Mucosa of rectum (tissue), 2 donors: ENCODE results near the gene FHL2.

Experiments
- H3K27ac ChIP-seq, 2 donors: one replicate each; pipeline ENCODE4 v1.7.0; 2013; ENCODE audit warnings: inconsistent platforms in 2 of 2, low read depth in 2 of 2, low read length in 2 of 2
- H3K27me3 ChIP-seq, 2 donors: one replicate each; pipeline ENCODE4 v1.7.0; 2013; ENCODE audit warnings: low read length in 2 of 2; ENCODE audit not compliant: control insufficient read depth in 2 of 2, insufficient read depth in 2 of 2
- H3K36me3 ChIP-seq, 2 donors: one replicate each; pipeline ENCODE4 v1.7.0; 2013; ENCODE audit warnings: low read length in 2 of 2; ENCODE audit not compliant: control insufficient read depth in 2 of 2, insufficient read depth in 2 of 2
- H3K4me1 ChIP-seq, 2 donors: one replicate each; pipeline ENCODE4 v1.7.0; 2013; ENCODE audit warnings: low read length in 2 of 2, mild to moderate bottlenecking in 1 of 2; ENCODE audit not compliant: control insufficient read depth in 2 of 2, insufficient read depth in 2 of 2
- H3K4me3 ChIP-seq, 2 donors: one replicate each; pipeline ENCODE4 v1.7.0; 2013; ENCODE audit warnings: low read length in 2 of 2
- H3K9ac ChIP-seq, 2 donors: one replicate each; pipeline ENCODE4 v1.7.0; 2013; ENCODE audit warnings: low read length in 2 of 2, low read depth in 1 of 2, mild to moderate bottlenecking in 1 of 2
- H3K9me3 ChIP-seq, 2 donors: one replicate each; pipeline ENCODE4 v1.7.0; 2013; ENCODE audit warnings: low read length in 2 of 2; ENCODE audit not compliant: control insufficient read depth in 2 of 2
- donor health status: healthy.
- donor health status: Normal muscosa, but diverticular disease.

Gene FHL2

DNA sequence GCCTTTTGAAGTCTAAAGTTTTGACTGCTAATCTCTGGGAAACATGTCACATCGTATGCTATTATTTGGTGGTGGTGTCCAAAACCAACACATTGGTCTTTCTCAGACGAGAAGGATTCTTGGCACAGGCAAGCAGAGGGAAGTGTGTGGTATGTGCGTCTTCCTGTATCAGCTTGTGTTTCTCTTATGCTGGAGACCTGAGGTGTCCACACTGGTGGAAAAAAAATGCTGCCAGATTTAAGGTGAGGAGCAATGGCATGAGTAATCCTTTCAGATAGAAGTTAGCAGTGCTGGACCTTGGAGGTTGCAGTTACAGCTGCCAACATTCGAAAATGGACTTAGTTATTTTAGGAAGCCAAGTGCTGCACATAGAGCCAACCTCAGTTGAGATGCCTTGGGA, 11.7 kb upstream of the FHL2 start:
- Histone ChIP-seq H3K9ac (no peak overlapping the region), H3K27me3 (peaks cover 0 to 2% of the 10 kb centered on the region in 2 donors), H3K4me3 (no peak overlapping the region), H3K36me3 (no peaks in the 10 kb centered on the region), H3K4me1 (peaks cover 0 to 17% of the 10 kb centered on the region in 2 donors), H3K9me3 (no peaks in the 10 kb centered on the region), H3K27ac (no peak overlapping the region)

DNA sequence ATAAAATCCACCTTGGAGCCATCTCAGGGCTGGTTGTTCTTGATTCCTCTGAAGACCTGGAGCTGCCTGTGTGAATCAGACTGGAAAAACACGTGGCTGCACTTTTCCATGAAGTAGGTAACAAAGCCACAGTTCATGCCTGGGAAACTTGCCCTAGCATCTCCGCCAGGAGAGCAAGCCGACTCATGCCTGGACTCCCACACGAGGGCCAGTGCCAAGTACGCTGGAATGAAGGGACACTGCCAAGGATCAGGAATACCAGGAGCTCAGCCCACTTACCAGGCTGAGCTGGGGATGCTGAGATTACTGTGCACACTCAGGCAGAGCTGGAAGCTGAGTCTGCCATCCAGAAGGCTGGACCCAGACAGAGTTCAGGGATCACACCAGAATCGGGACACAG, 10.9 kb upstream of the FHL2 start:
- Histone ChIP-seq H3K9ac (no peak overlapping the region), H3K4me3 (no peak overlapping the region), H3K9me3 (no peaks in the 10 kb centered on the region), H3K4me1 (peaks cover 0 to 19% of the 10 kb centered on the region in 2 donors), H3K36me3 (no peaks in the 10 kb centered on the region), H3K27me3 (peaks cover 0 to 2% of the 10 kb centered on the region in 2 donors), H3K27ac (no peak overlapping the region)

DNA sequence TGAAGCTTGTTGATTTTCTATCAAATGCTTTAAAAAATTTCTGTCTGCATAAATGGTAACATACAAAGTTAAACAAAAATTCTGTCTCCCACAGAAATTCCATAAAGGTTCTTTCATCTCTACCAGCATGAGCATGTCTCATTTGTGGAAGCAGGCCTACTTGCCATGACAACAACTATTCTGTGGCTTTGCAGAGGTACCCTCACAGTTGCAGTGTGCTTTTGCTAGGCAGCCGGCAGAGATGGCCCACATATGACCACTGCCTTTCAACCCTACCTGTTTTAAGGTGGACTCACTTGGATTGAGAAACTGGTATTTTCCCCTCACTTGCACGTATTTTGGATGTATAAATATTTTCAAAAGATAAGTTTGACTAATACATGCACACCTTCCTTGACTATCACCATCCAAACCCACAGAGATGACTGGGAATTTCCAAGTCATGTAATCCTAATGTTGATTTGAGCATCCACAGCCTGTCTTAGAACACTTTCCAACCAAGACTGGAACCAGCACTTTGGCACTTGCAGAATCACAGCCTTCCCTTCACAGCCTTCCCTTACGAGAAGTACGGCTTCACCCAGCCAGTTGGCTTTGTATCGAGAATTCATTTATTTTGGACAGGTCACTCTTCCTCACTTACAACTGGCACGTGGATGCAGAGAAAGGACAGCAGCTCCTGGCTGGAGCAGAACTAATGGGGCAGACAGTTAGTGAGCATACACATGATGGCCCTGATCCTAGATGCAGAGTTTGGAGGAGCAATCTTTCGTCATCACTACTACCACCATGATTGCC, 9.3 kb upstream of the FHL2 start:
- Histone ChIP-seq H3K9me3 (no peaks in the 10 kb centered on the region), H3K27me3 (peaks cover 0 to 2% of the 10 kb centered on the region in 2 donors), H3K4me1 (peaks cover 4 to 33% of the 10 kb centered on the region in 2 donors), H3K36me3 (no peaks in the 10 kb centered on the region), H3K27ac (no peak overlapping the region), H3K9ac (no peak overlapping the region), H3K4me3 (no peak overlapping the region)

DNA sequence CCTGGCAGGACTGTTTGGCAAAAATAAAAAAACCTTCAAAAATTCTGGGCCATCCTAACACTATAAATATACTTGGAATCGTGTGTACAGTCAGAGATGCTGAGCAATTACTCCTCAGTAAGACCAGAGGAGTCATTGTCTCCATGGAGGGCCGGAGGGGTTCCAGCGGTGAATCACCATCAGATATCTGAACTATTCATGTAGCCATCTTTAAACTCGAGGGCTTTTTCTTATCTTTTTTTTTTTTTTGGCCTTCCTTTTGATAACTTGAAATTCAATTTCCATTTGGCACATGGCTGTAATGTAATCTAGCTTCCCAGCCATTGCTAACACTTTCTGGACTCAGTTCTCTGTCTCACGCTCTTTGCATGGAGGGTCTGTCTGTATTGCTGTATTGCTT, 7.4 kb upstream of the FHL2 start:
- H3K27me3 ChIP-seq = peaks cover 0 to 2% of the 10 kb centered on the region in 2 donors
- peaks cover 4 to 21% of the 10 kb centered on the region in 2 donors for H3K4me1 ChIP-seq
- H3K9me3 ChIP-seq = no peaks in the 10 kb centered on the region
- no peak overlapping the region for H3K9ac ChIP-seq
- no peak overlapping the region for H3K4me3 ChIP-seq
- no peak overlapping the region for H3K27ac ChIP-seq
- no peaks in the 10 kb centered on the region for H3K36me3 ChIP-seq

DNA sequence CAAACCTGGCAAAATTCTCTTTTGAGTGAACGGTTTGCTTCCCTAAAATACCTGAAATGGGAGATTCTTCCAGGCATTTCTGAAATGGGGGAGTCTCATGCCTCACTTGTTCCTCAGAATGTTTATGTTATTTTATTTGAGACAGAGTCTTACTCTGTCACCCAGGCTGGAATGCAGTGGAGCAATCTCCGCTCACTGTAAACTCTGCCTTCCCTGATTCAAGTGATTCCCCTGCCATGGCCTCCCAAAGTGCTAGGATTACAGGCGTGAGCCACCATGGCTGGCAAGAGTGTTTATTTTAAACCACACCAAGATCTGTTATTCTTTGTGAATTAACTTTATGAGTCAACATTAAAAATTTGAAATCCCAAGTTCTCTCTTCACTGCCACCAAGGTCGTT, 6.4 kb upstream of the FHL2 start:
- H3K27me3 ChIP-seq = peaks cover 0 to 2% of the 10 kb centered on the region in 2 donors
- H3K36me3 ChIP-seq = no peaks in the 10 kb centered on the region
- no peak overlapping the region for H3K9ac ChIP-seq
- H3K4me1 ChIP-seq = peaks cover 8 to 23% of the 10 kb centered on the region in 2 donors
- H3K9me3 ChIP-seq = no peaks in the 10 kb centered on the region
- H3K27ac ChIP-seq = peak overlapping the region; percentile 88 to 91
- no peak overlapping the region for H3K4me3 ChIP-seq

DNA sequence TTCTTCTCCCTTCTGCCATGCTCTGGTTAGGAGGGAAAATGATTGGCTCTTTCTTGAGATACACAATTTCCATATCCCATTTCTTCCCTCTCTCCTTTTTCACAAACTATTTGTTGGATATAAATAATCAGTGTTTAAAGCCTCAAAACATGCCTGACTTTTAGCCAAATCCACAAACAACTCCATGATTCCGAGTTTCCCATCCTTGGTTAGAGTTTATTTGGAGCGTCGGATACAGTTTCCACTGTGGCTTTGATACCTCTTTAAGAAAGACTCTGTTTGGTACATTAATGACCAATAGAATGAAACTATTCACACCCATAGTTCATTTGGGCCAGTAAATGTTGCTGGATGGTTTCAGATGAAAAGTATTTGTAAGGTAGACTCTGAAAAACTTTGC, 5.9 kb upstream of the FHL2 start:
- Histone ChIP-seq H3K27ac (peak overlapping the region; percentile 88 to 91), H3K4me3 (peak overlapping the region in 1 of 2 donors; percentile 39), H3K27me3 (peaks cover 0 to 2% of the 10 kb centered on the region in 2 donors), H3K9me3 (no peaks in the 10 kb centered on the region), H3K9ac (no peak overlapping the region), H3K4me1 (peaks cover 8 to 28% of the 10 kb centered on the region in 2 donors), H3K36me3 (no peaks in the 10 kb centered on the region)

DNA sequence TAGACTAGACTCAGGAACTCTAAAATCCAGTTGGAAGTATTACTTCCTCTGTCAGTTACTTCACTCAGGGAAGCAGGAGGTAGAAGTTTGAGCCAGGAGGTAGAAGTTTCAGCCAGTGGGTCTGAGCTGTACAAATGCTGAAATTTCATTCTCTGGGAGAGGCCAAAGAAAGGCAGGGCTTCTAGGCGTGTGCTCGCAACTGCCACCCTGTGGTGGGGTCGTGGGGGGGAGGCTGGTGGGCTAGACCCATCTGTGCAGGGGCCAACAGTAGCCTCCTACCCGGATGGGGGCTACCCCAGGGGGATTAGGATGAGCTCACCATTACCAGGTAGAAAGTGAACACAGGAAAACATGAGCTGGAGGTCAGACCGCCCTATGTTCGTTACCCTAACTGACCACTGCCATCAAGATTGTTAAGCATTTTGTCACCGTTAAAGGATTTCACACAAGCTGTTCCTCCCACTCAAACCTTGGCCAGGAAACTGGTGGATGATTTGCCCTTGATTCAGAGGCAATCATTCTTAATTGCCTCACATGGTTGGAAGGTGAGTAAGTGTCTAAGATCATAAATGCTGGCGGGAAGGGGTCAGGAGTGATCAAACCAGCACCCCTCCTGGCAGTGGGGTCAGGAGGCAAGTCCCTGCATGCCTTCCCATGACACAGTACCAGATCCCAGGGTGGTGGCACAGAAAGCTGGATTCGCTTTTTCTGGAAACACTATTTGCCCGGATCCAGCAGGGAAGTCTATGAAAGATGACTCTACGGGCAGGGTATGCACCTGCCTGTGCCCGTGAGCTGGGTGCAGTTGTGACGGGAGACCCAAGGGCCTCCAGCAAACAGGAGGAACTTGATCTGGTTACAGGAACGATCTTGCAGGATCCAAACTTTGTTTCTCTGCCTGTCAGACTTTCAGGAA, 5.2 kb upstream of the FHL2 start:
- Histone ChIP-seq H3K27ac (peak overlapping the region; percentile 88 to 91), H3K9me3 (no peaks in the 10 kb centered on the region), H3K36me3 (no peaks in the 10 kb centered on the region), H3K27me3 (peaks cover 0 to 5% of the 10 kb centered on the region in 2 donors), H3K4me1 (peaks cover 14 to 35% of the 10 kb centered on the region in 2 donors), H3K9ac (peak overlapping the region; percentile 18 to 52), H3K4me3 (peak overlapping the region in 1 of 2 donors; percentile 39)

DNA sequence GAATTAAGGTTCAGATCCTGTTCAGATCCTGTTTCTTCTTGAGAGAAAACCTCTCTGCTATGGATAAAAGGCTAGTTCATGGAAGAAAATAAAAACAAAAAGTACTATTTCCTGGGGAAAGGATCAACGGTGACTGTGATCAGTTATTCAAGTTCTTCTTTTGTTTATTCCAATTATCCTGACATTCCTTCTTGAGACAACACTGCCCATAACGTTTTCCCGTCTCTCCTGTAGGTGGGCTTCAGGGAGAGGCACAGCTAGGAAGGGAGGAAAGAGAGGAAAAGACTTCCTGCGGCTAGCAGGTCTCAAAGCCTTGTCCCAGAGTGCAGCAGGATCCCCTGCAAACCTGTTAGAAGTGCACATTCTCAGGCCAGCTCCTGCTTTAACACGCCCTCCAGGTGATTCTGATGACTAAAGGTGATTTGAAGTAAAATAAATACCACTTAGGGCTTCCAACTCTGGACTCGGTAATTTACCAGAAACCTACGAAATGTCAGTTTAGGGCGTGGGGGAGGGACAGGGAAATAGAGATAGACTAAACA, 4.5 kb upstream of the FHL2 start:
- Histone ChIP-seq H3K27ac (peak overlapping the region; percentile 88 to 91), H3K4me1 (peaks cover 15 to 36% of the 10 kb centered on the region in 2 donors), H3K36me3 (no peaks in the 10 kb centered on the region)

DNA sequence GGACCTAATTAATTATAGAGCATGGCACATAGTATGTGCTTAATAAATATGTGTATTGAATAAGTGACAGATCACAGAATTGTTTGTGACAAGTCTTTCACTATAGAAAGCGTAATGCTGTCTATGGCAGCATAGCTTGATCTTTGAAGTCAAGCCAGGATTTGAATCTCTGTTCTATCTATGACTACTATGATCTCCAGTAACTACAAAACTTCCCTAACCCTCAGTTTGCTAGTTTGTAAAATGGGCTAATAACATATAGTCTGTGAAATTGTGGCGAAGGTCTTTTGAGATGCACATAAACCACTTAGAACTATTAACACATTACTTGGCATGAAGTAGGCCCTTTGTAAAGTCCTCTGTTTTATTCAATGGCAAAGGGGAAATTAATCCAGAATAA, 4.0 kb upstream of the FHL2 start:
- peaks cover 0 to 3% of the 10 kb centered on the region in 2 donors for H3K27me3 ChIP-seq
- H3K27ac ChIP-seq = peak overlapping the region; percentile 88 to 91
- H3K9me3 ChIP-seq = no peaks in the 10 kb centered on the region
- peaks cover 15 to 36% of the 10 kb centered on the region in 2 donors for H3K4me1 ChIP-seq
- no peak overlapping the region for H3K4me3 ChIP-seq
- peak overlapping the region in 1 of 2 donors; percentile 52 for H3K9ac ChIP-seq
- H3K36me3 ChIP-seq = no peaks in the 10 kb centered on the region

More for the DNA sequence above, 4.5 kb upstream of the FHL2 start:
- Histone ChIP-seq H3K9me3 (no peaks in the 10 kb centered on the region), H3K4me3 (peak overlapping the region; percentile 30 to 35), H3K9ac (peak overlapping the region in 1 of 2 donors; percentile 52), H3K27me3 (peaks cover 0 to 4% of the 10 kb centered on the region in 2 donors)
